WTC11 (cell line): ENCODE results near the gene TOM1L2. TPM values are rescaled to one million over a fixed set of nuclear protein-coding genes. Genes with fewer than 3 reads are reported as not detected.

ENCODE experiments used
- ZNF396 ChIP-seq: fragments of 250-450 bp; sonication (Bioruptor Pico); IDR thresholded peaks from 2 replicates; pipeline ENCODE4 v1.8.0; 2021; ENCODE audit warnings: mild to moderate bottlenecking, moderate library complexity, borderline replicate concordance
- ZNF416 ChIP-seq: fragments of 250-450 bp; sonication (Bioruptor Pico); IDR thresholded peaks from 2 replicates; pipeline ENCODE4 v1.9.0; 2021; ENCODE audit warnings: mild to moderate bottlenecking, inconsistent platforms
- ZNF423 ChIP-seq: fragments of 250-450 bp; sonication (Bioruptor Pico); IDR thresholded peaks from 2 replicates; pipeline ENCODE4 v2.1.2; 2022; ENCODE audit warnings: mild to moderate bottlenecking, moderate library complexity
- total RNA-seq: library from RNA; stranded (reverse); gene quantifications from 3 replicates; pipeline ENCODE4 v1.2.3, GENCODE V29; 2021
- TF ChIP-seq, protein P1 (sequence below): sonication (generic); formaldehyde crosslinking; IDR thresholded peaks from 2 replicates; pipeline ENCODE4 v1.8.0; 2022; ENCODE audit warnings: missing genetic modification reagents
- TF ChIP-seq, protein P2 (sequence below): sonication (generic); formaldehyde crosslinking; IDR thresholded peaks from 2 replicates; pipeline ENCODE4 v1.8.0; 2023; ENCODE audit warnings: missing genetic modification reagents
- TF ChIP-seq, protein P3 (sequence below): sonication (generic); formaldehyde crosslinking; IDR thresholded peaks from 2 replicates; pipeline ENCODE4 v1.8.1; 2023; ENCODE audit warnings: mild to moderate bottlenecking, moderate library complexity, missing genetic modification reagents
- TF ChIP-seq, protein P4 (sequence below): sonication (generic); formaldehyde crosslinking; IDR thresholded peaks from 2 replicates; pipeline ENCODE4 v1.8.1; 2023; ENCODE audit warnings: mild to moderate bottlenecking, missing genetic modification reagents
- TF ChIP-seq, protein P5 (sequence below): fragments of 200-600 bp; IDR thresholded peaks from 2 replicates; pipeline ENCODE4 v1.8.0; 2022; ENCODE audit warnings: antibody characterized with exemption
- TF ChIP-seq, protein P6 (sequence below): sonication (generic); formaldehyde crosslinking; conservative IDR thresholded peaks from 2 replicates; pipeline ENCODE4 v1.8.1; 2023; ENCODE audit warnings: mild to moderate bottlenecking, low read depth, missing genetic modification reagents, moderate library complexity
- TF ChIP-seq, protein P7 (sequence below): sonication (generic); formaldehyde crosslinking; IDR thresholded peaks from 2 replicates; pipeline ENCODE4 v1.8.0; 2022; ENCODE audit warnings: mild to moderate bottlenecking, missing genetic modification reagents
- TF ChIP-seq, protein P8 (sequence below): sonication (generic); formaldehyde crosslinking; IDR thresholded peaks from 2 replicates; pipeline ENCODE4 v1.8.1; 2022; ENCODE audit warnings: mild to moderate bottlenecking, moderate library complexity, missing genetic modification reagents

The TOM1L2 gene
- total RNA-seq, 1 experiment from 2014 or later, result 6.4 TPM

DNA sequence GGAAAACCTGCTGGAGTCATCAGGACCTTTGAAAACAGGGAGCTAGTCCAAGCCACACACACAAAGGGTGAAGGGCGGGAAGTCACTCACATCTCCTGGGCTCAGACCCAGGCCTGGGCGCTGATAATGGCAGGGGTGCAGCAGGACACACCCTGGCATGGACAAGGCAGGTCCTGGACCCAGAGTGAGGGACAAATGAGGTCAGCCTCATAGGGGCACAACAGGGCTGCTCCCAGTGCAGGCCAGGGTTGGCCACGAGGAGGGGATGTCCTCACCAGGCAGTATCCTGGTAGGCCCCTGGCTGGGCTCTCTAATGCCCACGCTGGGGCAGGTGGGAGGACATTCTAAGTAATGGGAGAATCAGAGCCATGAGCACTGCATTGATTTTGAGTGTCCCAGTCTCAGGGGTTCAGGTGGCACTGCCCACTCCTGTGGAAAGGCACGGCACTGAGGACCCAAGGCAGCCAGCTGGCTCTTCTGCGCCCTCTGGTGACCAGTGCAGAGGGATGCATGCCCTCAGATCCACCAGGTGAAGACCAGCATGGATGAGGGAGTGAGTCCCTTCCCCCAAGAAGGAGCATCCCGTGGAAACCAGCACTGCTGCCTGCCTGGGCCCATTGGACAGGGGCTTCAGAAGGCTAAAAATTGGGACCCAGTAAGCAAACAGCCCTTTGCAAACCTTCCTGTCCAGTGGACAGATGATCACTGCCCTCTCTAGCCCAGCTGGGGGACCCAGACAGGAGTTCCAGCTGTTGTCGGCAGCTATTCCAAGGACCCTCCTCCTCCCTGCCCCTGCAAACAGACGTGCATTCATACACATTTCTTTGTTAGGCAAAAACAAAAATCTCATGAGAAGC lies 112.1 kb downstream of the TOM1L2 start (continued):
- TF ChIP-seq, protein P1, sequence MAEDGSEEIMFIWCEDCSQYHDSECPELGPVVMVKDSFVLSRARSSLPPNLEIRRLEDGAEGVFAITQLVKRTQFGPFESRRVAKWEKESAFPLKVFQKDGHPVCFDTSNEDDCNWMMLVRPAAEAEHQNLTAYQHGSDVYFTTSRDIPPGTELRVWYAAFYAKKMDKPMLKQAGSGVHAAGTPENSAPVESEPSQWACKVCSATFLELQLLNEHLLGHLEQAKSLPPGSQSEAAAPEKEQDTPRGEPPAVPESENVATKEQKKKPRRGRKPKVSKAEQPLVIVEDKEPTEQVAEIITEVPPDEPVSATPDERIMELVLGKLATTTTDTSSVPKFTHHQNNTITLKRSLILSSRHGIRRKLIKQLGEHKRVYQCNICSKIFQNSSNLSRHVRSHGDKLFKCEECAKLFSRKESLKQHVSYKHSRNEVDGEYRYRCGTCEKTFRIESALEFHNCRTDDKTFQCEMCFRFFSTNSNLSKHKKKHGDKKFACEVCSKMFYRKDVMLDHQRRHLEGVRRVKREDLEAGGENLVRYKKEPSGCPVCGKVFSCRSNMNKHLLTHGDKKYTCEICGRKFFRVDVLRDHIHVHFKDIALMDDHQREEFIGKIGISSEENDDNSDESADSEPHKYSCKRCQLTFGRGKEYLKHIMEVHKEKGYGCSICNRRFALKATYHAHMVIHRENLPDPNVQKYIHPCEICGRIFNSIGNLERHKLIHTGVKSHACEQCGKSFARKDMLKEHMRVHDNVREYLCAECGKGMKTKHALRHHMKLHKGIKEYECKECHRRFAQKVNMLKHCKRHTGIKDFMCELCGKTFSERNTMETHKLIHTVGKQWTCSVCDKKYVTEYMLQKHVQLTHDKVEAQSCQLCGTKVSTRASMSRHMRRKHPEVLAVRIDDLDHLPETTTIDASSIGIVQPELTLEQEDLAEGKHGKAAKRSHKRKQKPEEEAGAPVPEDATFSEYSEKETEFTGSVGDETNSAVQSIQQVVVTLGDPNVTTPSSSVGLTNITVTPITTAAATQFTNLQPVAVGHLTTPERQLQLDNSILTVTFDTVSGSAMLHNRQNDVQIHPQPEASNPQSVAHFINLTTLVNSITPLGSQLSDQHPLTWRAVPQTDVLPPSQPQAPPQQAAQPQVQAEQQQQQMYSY (CRISPR knock-in tag), result no peak
- TF ChIP-seq, protein P2, sequence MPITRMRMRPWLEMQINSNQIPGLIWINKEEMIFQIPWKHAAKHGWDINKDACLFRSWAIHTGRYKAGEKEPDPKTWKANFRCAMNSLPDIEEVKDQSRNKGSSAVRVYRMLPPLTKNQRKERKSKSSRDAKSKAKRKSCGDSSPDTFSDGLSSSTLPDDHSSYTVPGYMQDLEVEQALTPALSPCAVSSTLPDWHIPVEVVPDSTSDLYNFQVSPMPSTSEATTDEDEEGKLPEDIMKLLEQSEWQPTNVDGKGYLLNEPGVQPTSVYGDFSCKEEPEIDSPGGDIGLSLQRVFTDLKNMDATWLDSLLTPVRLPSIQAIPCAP, result no peak
- TF ChIP-seq, protein P3, sequence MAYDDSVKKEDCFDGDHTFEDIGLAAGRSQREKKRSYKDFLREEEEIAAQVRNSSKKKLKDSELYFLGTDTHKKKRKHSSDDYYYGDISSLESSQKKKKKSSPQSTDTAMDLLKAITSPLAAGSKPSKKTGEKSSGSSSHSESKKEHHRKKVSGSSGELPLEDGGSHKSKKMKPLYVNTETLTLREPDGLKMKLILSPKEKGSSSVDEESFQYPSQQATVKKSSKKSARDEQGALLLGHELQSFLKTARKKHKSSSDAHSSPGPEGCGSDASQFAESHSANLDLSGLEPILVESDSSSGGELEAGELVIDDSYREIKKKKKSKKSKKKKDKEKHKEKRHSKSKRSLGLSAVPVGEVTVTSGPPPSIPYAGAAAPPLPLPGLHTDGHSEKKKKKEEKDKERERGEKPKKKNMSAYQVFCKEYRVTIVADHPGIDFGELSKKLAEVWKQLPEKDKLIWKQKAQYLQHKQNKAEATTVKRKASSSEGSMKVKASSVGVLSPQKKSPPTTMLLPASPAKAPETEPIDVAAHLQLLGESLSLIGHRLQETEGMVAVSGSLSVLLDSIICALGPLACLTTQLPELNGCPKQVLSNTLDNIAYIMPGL, result peak; percentile 35; the same call in 1 of the 2 replicates
- TF ChIP-seq, protein P4, sequence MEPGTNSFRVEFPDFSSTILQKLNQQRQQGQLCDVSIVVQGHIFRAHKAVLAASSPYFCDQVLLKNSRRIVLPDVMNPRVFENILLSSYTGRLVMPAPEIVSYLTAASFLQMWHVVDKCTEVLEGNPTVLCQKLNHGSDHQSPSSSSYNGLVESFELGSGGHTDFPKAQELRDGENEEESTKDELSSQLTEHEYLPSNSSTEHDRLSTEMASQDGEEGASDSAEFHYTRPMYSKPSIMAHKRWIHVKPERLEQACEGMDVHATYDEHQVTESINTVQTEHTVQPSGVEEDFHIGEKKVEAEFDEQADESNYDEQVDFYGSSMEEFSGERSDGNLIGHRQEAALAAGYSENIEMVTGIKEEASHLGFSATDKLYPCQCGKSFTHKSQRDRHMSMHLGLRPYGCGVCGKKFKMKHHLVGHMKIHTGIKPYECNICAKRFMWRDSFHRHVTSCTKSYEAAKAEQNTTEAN (CRISPR knock-in tag), result no peak
- TF ChIP-seq ZNF416 (CRISPR knock-in tag), result no peak
- TF ChIP-seq, protein P5, sequence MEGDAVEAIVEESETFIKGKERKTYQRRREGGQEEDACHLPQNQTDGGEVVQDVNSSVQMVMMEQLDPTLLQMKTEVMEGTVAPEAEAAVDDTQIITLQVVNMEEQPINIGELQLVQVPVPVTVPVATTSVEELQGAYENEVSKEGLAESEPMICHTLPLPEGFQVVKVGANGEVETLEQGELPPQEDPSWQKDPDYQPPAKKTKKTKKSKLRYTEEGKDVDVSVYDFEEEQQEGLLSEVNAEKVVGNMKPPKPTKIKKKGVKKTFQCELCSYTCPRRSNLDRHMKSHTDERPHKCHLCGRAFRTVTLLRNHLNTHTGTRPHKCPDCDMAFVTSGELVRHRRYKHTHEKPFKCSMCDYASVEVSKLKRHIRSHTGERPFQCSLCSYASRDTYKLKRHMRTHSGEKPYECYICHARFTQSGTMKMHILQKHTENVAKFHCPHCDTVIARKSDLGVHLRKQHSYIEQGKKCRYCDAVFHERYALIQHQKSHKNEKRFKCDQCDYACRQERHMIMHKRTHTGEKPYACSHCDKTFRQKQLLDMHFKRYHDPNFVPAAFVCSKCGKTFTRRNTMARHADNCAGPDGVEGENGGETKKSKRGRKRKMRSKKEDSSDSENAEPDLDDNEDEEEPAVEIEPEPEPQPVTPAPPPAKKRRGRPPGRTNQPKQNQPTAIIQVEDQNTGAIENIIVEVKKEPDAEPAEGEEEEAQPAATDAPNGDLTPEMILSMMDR, result peak; percentile 94
- TF ChIP-seq, protein P6, sequence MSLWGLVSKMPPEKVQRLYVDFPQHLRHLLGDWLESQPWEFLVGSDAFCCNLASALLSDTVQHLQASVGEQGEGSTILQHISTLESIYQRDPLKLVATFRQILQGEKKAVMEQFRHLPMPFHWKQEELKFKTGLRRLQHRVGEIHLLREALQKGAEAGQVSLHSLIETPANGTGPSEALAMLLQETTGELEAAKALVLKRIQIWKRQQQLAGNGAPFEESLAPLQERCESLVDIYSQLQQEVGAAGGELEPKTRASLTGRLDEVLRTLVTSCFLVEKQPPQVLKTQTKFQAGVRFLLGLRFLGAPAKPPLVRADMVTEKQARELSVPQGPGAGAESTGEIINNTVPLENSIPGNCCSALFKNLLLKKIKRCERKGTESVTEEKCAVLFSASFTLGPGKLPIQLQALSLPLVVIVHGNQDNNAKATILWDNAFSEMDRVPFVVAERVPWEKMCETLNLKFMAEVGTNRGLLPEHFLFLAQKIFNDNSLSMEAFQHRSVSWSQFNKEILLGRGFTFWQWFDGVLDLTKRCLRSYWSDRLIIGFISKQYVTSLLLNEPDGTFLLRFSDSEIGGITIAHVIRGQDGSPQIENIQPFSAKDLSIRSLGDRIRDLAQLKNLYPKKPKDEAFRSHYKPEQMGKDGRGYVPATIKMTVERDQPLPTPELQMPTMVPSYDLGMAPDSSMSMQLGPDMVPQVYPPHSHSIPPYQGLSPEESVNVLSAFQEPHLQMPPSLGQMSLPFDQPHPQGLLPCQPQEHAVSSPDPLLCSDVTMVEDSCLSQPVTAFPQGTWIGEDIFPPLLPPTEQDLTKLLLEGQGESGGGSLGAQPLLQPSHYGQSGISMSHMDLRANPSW (CRISPR knock-in tag), result no peak
- no peak for TF ChIP-seq ZNF396
- no peak for TF ChIP-seq ZNF423 (CRISPR knock-in tag)
- TF ChIP-seq, protein P7, sequence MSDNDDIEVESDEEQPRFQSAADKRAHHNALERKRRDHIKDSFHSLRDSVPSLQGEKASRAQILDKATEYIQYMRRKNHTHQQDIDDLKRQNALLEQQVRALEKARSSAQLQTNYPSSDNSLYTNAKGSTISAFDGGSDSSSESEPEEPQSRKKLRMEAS, result 0 out of 2 replicates have a peak, but pooled peaks have one; percentile 59
- TF ChIP-seq, protein P8, sequence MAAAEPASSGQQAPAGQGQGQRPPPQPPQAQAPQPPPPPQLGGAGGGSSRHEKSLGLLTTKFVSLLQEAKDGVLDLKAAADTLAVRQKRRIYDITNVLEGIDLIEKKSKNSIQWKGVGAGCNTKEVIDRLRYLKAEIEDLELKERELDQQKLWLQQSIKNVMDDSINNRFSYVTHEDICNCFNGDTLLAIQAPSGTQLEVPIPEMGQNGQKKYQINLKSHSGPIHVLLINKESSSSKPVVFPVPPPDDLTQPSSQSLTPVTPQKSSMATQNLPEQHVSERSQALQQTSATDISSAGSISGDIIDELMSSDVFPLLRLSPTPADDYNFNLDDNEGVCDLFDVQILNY (CRISPR knock-in tag), result no peak
